ENCODE results near the gene ANKRD63.

Gene ANKRD63

DNA sequence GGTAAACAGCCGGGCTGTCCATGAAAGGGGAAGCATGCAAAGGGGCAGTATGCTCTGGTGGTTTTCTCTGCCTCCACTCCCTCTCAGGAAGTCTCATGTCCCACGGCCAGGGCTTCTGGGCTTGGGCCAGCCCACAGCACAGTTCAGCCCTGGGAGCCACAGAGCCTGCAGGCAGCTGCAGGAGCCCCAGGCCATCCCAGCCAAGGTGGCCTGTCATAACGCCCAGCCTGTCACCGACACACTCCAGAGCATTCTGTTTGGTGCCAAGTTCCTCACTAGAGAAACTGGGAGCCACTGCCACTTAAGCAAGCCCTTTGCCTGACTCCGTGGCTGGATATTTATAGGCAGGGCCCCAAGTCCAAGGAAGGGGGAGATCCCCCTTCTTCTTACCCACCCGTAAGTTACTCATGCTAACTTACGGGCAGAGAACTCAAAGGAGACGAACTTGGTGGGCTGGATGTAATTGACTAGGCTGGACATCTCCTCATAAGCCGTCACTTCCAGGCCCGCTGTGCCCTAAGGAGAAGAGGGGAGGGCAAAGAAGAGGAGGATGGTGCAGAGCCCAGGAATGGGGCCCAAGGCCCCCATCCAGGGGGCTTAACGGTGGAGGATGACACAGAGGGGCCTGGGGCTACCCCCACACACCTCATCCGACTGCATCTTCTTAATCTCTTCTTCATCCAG is 13.2 kb upstream of the ANKRD63 start:
- DNase-seq = no peak

GRCh38 chr15:40295297-40295696 is 12.4 kb upstream of the ANKRD63 start:
- DNase-seq = no peak

GRCh38 chr15:40293905-40294895 is 11.3 kb upstream of the ANKRD63 start:
- peak in 1 of 2 donors; percentile 42 for DNase-seq

GRCh38 chr15:40293006-40293405 is 10.1 kb upstream of the ANKRD63 start:
- no peak for DNase-seq

DNA sequence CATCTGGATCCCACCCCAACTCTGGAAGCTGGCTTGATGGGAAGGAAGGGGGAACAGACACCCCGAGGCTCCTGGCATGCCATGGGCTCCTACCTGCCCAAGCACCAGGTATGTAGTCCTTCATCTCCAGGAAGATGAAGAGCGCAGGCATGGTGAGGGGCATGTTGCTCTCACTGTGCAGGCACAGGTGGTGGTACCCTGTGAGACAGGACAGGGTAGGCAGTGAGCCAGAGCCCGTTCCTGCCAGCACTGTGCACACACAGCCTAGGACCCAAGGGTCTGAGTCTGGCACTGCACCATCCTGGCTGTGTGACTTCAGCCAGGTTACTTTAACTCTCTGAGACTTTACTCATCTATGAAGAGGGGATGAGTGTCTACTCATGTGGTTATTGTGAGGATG is 9.4 kb upstream of the ANKRD63 start:
- no peak for DNase-seq

DNA sequence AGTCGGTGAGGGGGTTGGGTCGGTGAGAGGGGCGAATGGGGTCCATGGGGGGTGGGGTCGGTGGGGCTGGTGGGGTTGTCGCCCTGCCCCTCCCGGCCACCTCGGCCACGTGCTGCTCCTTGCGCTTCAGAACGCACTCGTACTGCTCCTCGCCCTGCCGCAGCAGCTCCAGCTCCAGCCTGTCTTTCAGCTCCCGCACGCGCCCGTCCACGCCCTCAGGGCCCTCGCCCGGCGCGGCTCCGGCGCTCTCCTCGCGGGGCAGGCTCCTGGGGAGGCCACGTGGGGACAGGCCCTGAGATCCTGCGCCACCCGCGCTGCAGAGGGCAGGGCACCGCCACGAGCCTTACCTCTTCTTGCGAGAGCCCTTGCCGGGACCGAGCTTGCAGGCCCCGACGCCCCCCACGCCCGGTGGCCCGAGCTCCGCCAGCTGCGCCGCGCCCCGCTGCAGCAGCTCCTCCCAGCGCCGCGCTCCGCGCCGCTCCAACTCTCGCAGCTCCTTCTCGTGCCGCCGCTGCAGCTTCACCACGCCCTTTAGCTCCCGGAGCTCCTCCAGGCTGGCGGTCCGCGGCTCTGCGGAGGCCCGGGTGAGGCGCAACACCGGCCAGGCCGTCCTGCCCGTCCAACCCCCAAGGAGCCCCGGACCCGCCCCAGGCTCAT is 8.2 kb upstream of the ANKRD63 start:
- DNase-seq = no peak

DNA sequence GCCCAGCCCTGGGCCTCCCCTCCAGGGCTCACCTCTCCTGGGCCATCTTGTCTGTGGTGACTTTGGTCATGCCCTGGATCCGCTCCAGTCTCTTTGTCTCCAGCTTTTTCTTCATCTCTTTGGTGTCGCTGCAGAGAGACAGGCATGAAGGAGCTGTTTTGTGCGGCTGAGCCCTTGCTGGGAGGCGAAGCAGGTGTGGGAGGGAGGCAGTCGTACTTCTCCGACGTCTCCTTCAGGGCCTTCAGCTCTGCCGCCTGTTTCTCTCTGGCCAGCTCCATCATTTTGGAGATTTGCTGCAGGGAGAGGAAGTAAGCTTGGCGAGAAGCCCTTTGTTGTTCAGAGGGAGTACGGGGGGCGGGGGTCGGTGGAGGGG is 7.7 kb upstream of the ANKRD63 start:
- DNase-seq = no peak

- DNase-seq = no peak
Measured at GRCh38 chr15:40289140-40289775, 6.4 kb upstream of the ANKRD63 start.

GRCh38 chr15:40287968-40288367 is 5.1 kb upstream of the ANKRD63 start:
- no peak for DNase-seq

GRCh38 chr15:40287505-40287904 is 4.6 kb upstream of the ANKRD63 start:
- DNase-seq = peak; percentile 63 to 72

- DNase-seq = peak in 1 of 2 donors; percentile 41
Measured at GRCh38 chr15:40286794-40287193, 3.9 kb upstream of the ANKRD63 start.

DNA sequence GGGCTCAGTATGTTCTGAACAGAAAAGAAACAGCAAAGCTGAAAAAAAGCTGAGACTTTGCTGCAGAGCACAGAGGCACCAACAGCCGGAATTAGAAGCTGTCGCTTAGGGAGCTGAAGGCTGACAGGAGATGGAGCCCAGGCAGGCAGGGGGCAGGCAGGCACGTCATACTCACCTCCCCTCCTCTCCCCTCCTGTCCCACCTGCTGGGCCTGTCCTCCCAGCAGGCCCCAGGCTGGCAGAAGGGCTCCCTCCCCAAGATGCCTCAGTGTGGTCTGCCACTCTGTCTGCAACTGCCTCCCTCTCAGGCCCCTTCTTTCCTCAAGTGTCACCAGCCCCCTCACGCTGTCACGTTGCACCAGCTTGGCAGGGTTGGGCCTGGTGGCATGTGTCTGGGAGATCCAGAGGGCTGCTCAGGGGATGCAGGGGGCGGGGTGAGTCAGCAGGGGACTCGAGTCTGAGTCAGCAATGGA is 3.2 kb upstream of the ANKRD63 start:
- peak; percentile 69 to 84 for DNase-seq

DNA sequence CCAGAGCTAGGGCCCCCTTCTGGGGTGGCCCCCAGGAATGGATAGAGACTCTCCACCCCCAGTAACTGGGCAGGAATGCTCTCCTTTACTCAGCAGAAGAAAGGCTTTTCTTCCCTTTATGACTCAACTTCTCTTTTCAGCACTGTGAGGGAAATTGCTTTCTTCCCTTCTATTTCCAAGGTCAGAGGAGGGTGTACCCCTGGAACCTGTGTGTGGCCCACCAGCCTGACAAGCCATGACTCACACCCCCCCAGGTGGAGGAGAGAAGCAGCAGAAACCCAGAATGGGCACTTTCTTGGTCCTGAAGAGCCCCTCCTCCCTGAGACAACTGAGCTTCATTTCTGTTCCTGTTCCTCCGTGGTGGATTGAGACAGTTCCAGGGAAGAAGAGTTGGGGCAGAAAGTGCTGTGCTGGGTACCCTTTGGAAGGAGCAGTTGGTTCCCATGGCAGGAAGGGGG is 2.7 kb upstream of the ANKRD63 start:
- peak; percentile 29 to 37 for DNase-seq

GRCh38 chr15:40285151-40285550 is 2.3 kb upstream of the ANKRD63 start:
- DNase-seq = no peak

DNA sequence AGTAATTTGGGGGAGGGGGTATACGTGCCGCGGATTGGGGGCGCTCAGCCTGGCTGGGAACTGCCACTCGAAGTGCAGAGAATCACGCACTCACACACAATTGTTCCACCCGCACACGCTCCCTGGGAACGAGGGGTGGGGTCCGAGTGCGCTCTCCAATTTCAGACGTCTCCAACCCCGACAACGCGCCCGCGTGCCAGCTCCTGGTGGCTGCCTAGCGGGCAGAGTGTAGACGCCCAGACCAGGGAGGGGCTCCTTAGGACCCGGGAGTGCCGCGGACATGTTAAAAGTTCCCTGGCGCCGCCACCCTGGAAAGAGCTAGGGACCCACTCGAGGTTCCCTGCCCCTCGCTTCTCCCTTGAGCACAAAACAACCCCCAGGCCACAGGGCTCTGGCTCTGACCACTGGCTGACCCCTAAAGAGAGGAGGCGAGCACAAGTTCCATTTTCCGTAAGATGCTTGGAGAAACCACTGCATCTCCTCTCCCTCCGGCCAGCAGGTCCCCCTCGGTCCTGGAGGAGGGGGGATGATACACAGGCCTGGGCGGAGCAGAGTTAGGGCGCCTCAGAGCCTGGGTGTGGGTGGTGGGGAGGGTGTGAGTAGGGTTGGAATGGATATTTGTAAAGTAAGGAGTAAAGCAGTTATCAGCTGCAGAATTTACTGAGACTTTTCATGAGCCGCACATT is 894 bp upstream of the ANKRD63 start:
- DNase-seq = no peak

- peak; percentile 25 to 57 for DNase-seq
Measured at GRCh38 chr15:40282147-40282868, 556 bp downstream of the ANKRD63 start.

DNA sequence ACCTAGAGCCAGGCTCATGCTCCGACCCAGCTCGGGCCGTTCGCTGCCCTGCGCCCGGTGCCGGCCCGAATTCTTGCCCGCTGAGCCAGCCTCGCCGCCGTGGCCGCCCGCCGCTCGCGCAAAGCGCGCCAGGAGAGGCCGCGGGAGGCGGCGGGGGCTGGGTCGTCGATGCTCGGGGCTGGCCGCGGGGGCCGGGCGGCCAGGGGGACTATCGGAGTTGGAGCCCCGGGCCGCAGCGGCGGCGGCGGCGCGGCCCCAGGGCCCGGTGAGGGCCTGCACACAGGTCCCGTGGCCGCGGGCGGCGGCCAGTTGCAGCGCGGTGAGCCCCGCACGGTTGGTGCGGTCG is 1.1 kb downstream of the ANKRD63 start:
- no peak for DNase-seq

DNA sequence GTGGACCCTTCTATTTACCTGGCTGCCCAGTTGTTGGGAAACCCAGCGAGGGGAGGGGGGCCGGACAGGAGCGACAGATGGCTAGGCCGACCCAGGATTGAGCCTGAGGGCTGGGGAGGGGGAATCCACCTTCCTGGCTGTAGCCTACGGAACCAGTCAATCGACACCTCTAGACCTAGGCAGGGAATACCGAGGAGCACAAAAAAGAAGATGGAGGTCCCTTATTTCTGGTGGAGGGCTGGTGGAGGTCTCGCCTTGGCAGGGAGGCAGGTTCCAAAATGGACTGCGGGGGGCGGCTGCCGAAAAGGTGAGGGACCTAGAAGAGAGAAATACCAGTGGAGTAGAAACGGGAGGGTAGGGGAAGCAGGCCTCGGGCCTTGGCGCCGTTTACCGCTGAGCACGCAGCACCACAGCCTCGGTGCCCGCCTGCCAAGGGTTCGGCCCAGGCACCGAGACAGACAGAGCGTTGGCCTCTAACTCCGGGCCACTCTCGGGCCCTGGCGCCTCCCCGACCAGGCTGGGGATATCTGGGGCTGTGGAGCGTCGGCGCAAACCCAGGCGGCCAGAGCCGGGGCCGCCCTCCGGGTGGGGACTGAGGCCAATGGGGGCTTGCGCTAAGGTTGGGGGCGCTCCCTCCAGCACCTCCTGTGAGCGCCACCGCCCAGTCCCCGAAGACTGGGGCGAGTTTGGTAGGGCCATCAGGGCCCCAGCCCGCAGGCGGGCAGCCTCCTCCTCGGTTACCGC is 1.6 kb downstream of the ANKRD63 start:
- DNase-seq = no peak

GRCh38 chr15:40280260-40281056 is 2.4 kb downstream of the ANKRD63 start:
- no peak for DNase-seq

Data from inflammatory macrophage (primary cell).